Testis (tissue), 3 donors: ENCODE measurements around the gene MOK. TPM values are rescaled to one million over a fixed set of nuclear protein-coding genes. Genes with fewer than 3 reads are reported as not detected.

Experiments used
- DNase-seq: peaks from one replicate; pipeline ENCODE4 v3.0.0-alpha.2; 2019
- H3K27ac ChIP-seq, 2 donors: fragments of 200-600 bp; sonication (generic); one replicate each; pipeline ENCODE4 v1.5.1; 2019
- H3K27me3 ChIP-seq: fragments of 200-600 bp; sonication (generic); one replicate; pipeline ENCODE4 v1.5.1; 2019
- H3K36me3 ChIP-seq: fragments of 200-600 bp; sonication (generic); one replicate; pipeline ENCODE4 v1.5.1; 2017; ENCODE audit warnings: low read depth; ENCODE audit errors: missing control alignments
- H3K4me1 ChIP-seq: fragments of 200-600 bp; sonication (generic); one replicate; pipeline ENCODE4 v1.5.1; 2019
- H3K4me3 ChIP-seq, 2 donors: fragments of 200-600 bp; sonication (generic); one replicate each; pipeline ENCODE4 v1.5.1; 2017 to 2019
- H3K9me3 ChIP-seq: fragments of 200-600 bp; sonication (generic); one replicate; pipeline ENCODE4 v1.5.1; 2017
- CTCF ChIP-seq, 3 experiments: fragments of 450-650 bp in 2 of 3; fragments of 200-600 bp in 1 of 3; sonication (generic) in 1 of 3; IDR thresholded peaks; one replicate each; pipeline ENCODE4 v1.5.1; 2016 to 2019; ENCODE audit warnings: antibody characterized with exemption in 3 of 3, mild to moderate bottlenecking in 2 of 3, moderate library complexity in 1 of 3
- POLR2A ChIP-seq: fragments of 450-650 bp; IDR thresholded peaks from one replicate; pipeline ENCODE4 v1.6.1; 2017; ENCODE audit warnings: antibody characterized with exemption, mild to moderate bottlenecking, moderate library complexity
- WGBS, 2 donors: methylation state at CpG; one replicate each; pipeline ENCODE4 v1.1.5; 2018; 5-methylcytosine and 5-hydroxymethylcytosine counted together
- intact Hi-C: fragments of 100-400 bp; cut with DNase I; formaldehyde crosslinking; loops from one replicate; pipeline ENCODE4 v1.15.1; 2023; ENCODE audit warnings: low total_unique reads
- polyA plus RNA-seq: library from polyadenylated mRNA; stranded (reverse); fragments of 350-450 nt; fragmentation: Illumina TruSeq; extraction: RNeasy Lipid Tissue Mini Kit (QIAGEN cat#74804); gene quantifications from one replicate; pipeline ENCODE4 v1.2.3, GENCODE V29; 2014; ENCODE audit warnings: low read depth, low replicate concordance; ENCODE audit not compliant: insufficient read depth
- total RNA-seq, 2 donors: library from RNA; depleted of rRNA; stranded (reverse); fragments of >200 nt; gene quantifications; one replicate each; pipeline ENCODE4 v1.2.3, GENCODE V29; 2016

MOK gene
- total and polyA plus RNA-seq, 3 donors from 2014 or later, result 157 to 188 (median 171) TPM

- Histone ChIP-seq H3K4me1 (peaks cover 10% of the 10 kb centered on the region), H3K36me3 (no peaks in the 10 kb centered on the region), H3K9me3 (no peaks in the 10 kb centered on the region), H3K4me3 (no peak overlapping the region), H3K27me3 (no peaks in the 10 kb centered on the region), H3K27ac (no peak overlapping the region)
- intact Hi-C loops, result no loop called here
- TF ChIP-seq CTCF (IDR thresholded peaks at IDR 0.05) (no peak), POLR2A (no peak)
- no peak for DNase-seq
- 90% methylated on average over 8 of the region's 8 CpGs for WGBS, 2 donors
Measured at GRCh38 chr14:102280376-102280962, 24.5 kb downstream of the MOK start.

GRCh38 chr14:102279688-102280348 lies 25.1 kb downstream of the MOK start:
- H3K9me3 ChIP-seq, result no peaks in the 10 kb centered on the region
- no peaks in the 10 kb centered on the region for H3K27me3 ChIP-seq
- intact Hi-C loops, result no loop called here
- no peak for DNase-seq
- peaks cover 10% of the 10 kb centered on the region for H3K4me1 ChIP-seq
- WGBS, 2 donors, result 85 to 93% methylated on average over 8 of the region's 8 CpGs
- H3K27ac ChIP-seq, result no peak overlapping the region
- no peaks in the 10 kb centered on the region for H3K36me3 ChIP-seq
- TF ChIP-seq CTCF (IDR thresholded peaks at IDR 0.05) (no peak), POLR2A (no peak)
- no peak overlapping the region for H3K4me3 ChIP-seq

GRCh38 chr14:102279282-102279681 lies 25.7 kb downstream of the MOK start:
- Histone ChIP-seq H3K27ac (no peak overlapping the region), H3K4me1 (peaks cover 10% of the 10 kb centered on the region), H3K9me3 (no peaks in the 10 kb centered on the region), H3K27me3 (no peaks in the 10 kb centered on the region), H3K4me3 (no peak overlapping the region), H3K36me3 (no peaks in the 10 kb centered on the region)
- TF ChIP-seq POLR2A (no peak), CTCF (IDR thresholded peaks at IDR 0.05) (no peak)
- intact Hi-C loops, result no loop called here
- WGBS, 2 donors, result 95 to 100% methylated on average over 3 of the region's 3 CpGs
- DNase-seq, result no peak

- no peak for DNase-seq
- no peaks in the 10 kb centered on the region for H3K9me3 ChIP-seq
- H3K4me3 ChIP-seq, result no peak overlapping the region
- no peaks in the 10 kb centered on the region for H3K27me3 ChIP-seq
- TF ChIP-seq POLR2A (no peak), CTCF (IDR thresholded peaks at IDR 0.05) (no peak)
- H3K27ac ChIP-seq, result no peak overlapping the region
- no peaks in the 10 kb centered on the region for H3K36me3 ChIP-seq
- 84 to 85% methylated on average over 6 of the region's 6 CpGs for whole genome bisulfite sequencing, 2 donors
- peaks cover 10% of the 10 kb centered on the region for H3K4me1 ChIP-seq
- intact Hi-C loops, result no loop called here
Measured at GRCh38 chr14:102278631-102278935, 26.4 kb downstream of the MOK start.
